Measurements from ENCODE around the gene CKAP5.
A peak's percentile ranks its signal among the peaks of the same experiment; 100 is the strongest.

- TF ChIP-seq CTCF (optimal IDR thresholded peaks at IDR 0.05 in 1 of 3, IDR thresholded peaks at IDR 0.05 in 1 of 3, conservative IDR thresholded peaks at IDR 0.05 in 1 of 3; ENCODE audit: extremely low read depth in 1 of 3, insufficient read depth in 2 of 3, low read length in 3 of 3): peak in 2 of 3 experiments; percentile 41 to 43
- TF ChIP-seq EZH2 (IDR thresholded peaks at IDR 0.05; ENCODE audit: low read length): no peak
These were observed 37.2 kb downstream of the CKAP5 start for GRCh38 chr11:46808799-46809431.
